GM12891 (cell line): ENCODE measurements around the gene TXNDC16.

Experiments used
- PAX5 ChIP-seq: IDR thresholded peaks from 2 replicates; pipeline ENCODE4 v1.6.1; 2011; ENCODE audit warnings: low read length, moderate library complexity, mild to moderate bottlenecking; ENCODE audit not compliant: insufficient read depth, severe bottlenecking
- POLR2A ChIP-seq: IDR thresholded peaks from 2 replicates; pipeline ENCODE4 v1.6.1; 2011; ENCODE audit warnings: low read depth, low read length, control low read depth
- POLR2AphosphoS5 ChIP-seq: IDR thresholded peaks from 2 replicates; pipeline ENCODE4 v1.6.1; 2011; ENCODE audit warnings: low read depth, low read length, control low read depth
- TAF1 ChIP-seq: IDR thresholded peaks from 2 replicates; pipeline ENCODE4 v1.6.1; 2011; ENCODE audit warnings: low read depth, low read length, control low read depth

DNA sequence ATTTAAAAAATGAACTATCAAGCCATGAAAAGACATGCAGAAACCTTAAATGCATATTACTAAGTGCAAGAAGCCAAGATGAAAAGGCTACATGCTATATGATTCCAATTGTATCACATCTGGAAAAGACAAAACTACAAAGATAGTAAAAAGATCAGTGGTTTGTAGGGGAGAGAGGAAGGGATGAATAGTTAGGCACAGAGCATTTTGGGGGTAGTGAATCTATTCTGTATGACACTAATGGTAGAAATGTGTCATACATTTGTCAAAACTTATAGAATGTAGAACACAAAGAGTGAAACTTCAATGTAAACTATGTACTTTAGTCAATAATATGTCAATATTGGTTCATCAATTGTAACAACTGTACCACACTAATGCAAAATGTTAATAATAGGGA, 20.8 kb downstream of the TXNDC16 start:
- TF ChIP-seq POLR2A: no peak
- no peak for TF ChIP-seq POLR2AphosphoS5
- TF ChIP-seq TAF1: no peak
- no peak for TF ChIP-seq PAX5
